ENCODE results near the gene ZNF365. TPM values are rescaled to one million over a fixed set of nuclear protein-coding genes. Genes with fewer than 3 reads are reported as not detected.

The ZNF365 gene
- total and polyA plus RNA-seq, 7 donors, result 0.06 to 0.19 (median 0.12) TPM; not detected in 3

DNA sequence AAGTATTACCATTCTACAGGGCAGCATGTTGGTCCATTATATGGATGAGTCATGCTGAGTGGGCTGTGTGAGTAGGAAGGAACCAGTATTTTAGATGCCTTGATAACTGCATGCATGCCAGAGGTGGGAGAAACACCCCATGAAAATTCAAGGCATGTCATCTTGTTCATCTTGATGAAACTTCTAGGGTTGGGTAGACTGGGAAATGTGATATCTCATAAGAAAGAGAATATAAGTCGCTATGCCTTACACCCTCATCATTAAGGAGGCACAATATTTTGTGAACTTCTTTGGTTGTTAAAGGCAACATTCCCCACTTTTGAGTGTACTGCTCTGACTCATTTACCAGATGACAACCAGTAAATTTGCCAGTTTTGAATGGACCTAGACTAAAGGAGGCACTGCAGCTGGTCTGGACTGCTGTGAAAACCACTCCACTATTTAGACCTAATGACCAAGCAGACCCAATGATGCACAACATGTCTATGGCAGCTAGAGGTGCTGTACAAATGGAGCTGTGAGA is 48.0 kb downstream of the ZNF365 start:
- H3K4me3 ChIP-seq, result no peak overlapping the region
- ATAC-seq (no peak), DNase-seq (no peak)
- H3K4me1 ChIP-seq, result no peaks in the 10 kb centered on the region
- intact Hi-C loops (cut with DNase I), result no loop called here
- H3K36me3 ChIP-seq (ENCODE audit: insufficient read depth in 1 of 2, low read depth in 1 of 2), result no peaks in the 10 kb centered on the region
- TF ChIP-seq, protein P1, sequence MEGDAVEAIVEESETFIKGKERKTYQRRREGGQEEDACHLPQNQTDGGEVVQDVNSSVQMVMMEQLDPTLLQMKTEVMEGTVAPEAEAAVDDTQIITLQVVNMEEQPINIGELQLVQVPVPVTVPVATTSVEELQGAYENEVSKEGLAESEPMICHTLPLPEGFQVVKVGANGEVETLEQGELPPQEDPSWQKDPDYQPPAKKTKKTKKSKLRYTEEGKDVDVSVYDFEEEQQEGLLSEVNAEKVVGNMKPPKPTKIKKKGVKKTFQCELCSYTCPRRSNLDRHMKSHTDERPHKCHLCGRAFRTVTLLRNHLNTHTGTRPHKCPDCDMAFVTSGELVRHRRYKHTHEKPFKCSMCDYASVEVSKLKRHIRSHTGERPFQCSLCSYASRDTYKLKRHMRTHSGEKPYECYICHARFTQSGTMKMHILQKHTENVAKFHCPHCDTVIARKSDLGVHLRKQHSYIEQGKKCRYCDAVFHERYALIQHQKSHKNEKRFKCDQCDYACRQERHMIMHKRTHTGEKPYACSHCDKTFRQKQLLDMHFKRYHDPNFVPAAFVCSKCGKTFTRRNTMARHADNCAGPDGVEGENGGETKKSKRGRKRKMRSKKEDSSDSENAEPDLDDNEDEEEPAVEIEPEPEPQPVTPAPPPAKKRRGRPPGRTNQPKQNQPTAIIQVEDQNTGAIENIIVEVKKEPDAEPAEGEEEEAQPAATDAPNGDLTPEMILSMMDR (IDR thresholded peaks at IDR 0.05), result no peak
- WGBS, 3 donors, result 0 to 50% (median 0%) methylated on average over 1 of the region's 1 CpG
- H3K27me3 ChIP-seq (ENCODE audit: insufficient read depth in 3 of 3, low read length in 2 of 3), result peaks cover 0 to 4% (median 0%) of the 10 kb centered on the region in 3 donors
- no peak overlapping the region for H3K27ac ChIP-seq
- no peaks in the 10 kb centered on the region for H3K9me3 ChIP-seq

DNA sequence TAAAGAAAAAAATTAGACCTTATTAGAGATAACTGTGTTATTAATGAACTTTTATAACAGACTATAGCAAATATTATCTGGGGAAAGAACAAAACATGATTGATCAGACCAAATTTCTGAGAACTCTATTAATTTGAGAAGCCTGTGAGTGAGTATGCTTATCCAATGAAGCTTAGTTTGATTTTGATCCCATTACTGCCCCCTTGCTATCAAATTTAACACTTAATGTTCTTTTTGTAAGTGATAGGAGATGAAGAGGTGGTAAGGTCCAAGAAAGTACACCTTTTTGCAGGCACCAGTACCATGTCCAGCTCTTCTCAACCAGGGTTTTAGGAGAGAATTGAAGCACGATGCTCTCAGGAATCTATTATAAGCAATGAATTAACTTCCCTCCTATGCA is 49.9 kb downstream of the ZNF365 start:
- intact Hi-C loops (cut with DNase I), result no loop called here
- Histone ChIP-seq H3K9me3 (no peaks in the 10 kb centered on the region), H3K27ac (no peak overlapping the region), H3K27me3 (ENCODE audit: insufficient read depth in 3 of 3, low read length in 2 of 3) (peaks cover 0 to 4% (median 0%) of the 10 kb centered on the region in 3 donors), H3K36me3 (ENCODE audit: insufficient read depth in 1 of 2, low read depth in 1 of 2) (no peaks in the 10 kb centered on the region), H3K4me3 (no peak overlapping the region), H3K4me1 (no peaks in the 10 kb centered on the region)
- ATAC-seq, result no peak
- TF ChIP-seq, protein P1 (IDR thresholded peaks at IDR 0.05), result no peak
- DNase-seq, result no peak
- 85 to 97% (median 95%) methylated on average over 1 of the region's 1 CpG for WGBS, 3 donors

DNA sequence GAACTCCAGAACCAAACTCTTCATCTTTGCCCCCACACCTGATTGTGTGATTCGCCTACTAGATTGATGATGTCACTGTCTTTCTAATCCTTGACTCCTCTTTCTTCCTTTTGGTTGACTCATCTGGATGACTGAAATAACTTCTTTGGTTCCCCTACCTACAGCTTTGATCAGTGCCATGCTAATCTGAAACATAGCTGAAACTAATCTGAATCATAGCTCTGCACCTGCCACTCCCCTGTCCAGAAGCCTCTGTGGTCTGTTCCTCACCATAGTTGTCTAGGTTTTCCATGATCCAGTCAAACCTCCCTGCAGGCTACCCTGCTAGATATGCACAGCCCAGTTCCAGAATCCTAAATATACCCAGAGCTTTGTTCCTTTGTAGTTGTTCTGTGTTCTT is 51.9 kb downstream of the ZNF365 start:
- no peaks in the 10 kb centered on the region for H3K9me3 ChIP-seq
- H3K27ac ChIP-seq, result no peak overlapping the region
- TF ChIP-seq, protein P1 (IDR thresholded peaks at IDR 0.05), result no peak
- no peak for DNase-seq
- ATAC-seq, result no peak
- H3K27me3 ChIP-seq (ENCODE audit: insufficient read depth in 3 of 3, low read length in 2 of 3), result peaks cover 0 to 4% (median 0%) of the 10 kb centered on the region in 3 donors
- H3K4me3 ChIP-seq, result no peak overlapping the region
- whole genome bisulfite sequencing, 3 donors, result 75 to 85% (median 83%) methylated on average over 1 of the region's 1 CpG
- no peaks in the 10 kb centered on the region for H3K4me1 ChIP-seq
- H3K36me3 ChIP-seq (ENCODE audit: insufficient read depth in 1 of 2, low read depth in 1 of 2), result no peaks in the 10 kb centered on the region
- intact Hi-C loops (cut with DNase I), result no loop called here

DNA sequence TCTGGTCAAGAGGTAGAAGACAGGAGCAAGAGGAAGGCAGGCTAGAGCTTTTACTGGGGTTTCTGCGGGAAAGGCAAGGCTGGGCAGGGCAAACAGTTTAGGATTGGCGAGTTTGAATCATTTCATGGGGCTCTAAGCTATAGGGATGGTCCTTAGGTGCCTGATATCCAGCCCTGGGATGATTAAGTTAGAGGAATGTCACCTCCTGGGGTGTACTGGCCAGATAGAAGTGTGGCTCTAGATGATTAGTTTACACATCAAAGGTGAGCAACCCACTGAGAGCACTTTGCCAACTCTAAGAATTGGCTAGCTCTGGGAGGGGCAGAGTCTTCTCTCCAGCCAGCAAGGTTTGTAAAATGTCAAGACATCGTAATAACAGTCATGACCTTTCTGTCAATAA is 52.4 kb downstream of the ZNF365 start:
- Histone ChIP-seq H3K4me1 (no peaks in the 10 kb centered on the region), H3K36me3 (ENCODE audit: insufficient read depth in 1 of 2, low read depth in 1 of 2) (no peaks in the 10 kb centered on the region), H3K27me3 (ENCODE audit: insufficient read depth in 3 of 3, low read length in 2 of 3) (peaks cover 0 to 4% (median 0%) of the 10 kb centered on the region in 3 donors), H3K4me3 (no peak overlapping the region), H3K27ac (no peak overlapping the region), H3K9me3 (no peaks in the 10 kb centered on the region)
- TF ChIP-seq, protein P1 (IDR thresholded peaks at IDR 0.05), result no peak
- DNase-seq (no peak), ATAC-seq (no peak)
- 61 to 67% (median 64%) methylated on average over 3 of the region's 3 CpGs for WGBS, 3 donors
- intact Hi-C loops (cut with DNase I), result no loop called here

DNA sequence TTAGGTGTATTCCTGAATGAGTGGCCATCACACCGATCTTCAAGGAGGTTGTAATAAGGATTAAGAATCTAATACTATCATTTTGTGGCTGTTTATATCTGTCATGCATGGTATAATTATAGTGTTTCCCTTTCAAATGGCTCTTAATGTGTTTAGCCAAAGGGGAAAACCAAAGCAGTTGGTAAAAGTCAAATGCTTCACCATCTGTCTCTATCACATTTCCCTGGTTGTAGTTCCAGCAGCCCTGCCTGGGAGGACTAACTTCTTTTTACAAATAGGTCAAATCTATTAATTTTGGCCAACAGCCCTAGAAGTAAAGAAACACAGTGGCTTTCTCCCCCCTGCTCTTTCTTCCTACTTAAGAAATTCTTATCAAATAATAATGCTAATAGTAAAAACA is 56.7 kb downstream of the ZNF365 start:
- Histone ChIP-seq H3K9me3 (no peaks in the 10 kb centered on the region), H3K27ac (no peak overlapping the region), H3K27me3 (ENCODE audit: insufficient read depth in 3 of 3, low read length in 2 of 3) (no peaks in the 10 kb centered on the region), H3K4me1 (no peaks in the 10 kb centered on the region), H3K36me3 (ENCODE audit: insufficient read depth in 1 of 2, low read depth in 1 of 2) (no peaks in the 10 kb centered on the region), H3K4me3 (no peak overlapping the region)
- intact Hi-C loops (cut with DNase I), result loop anchor here in 1 of 2 donors (10.0 kb wide), 1 partner anchor 384 kb away; the partner anchor contains the start of gene EGR2
- WGBS, 3 donors, result 28 to 84% (median 83%) methylated on average over 1 of the region's 1 CpG
- no peak for DNase-seq
- ATAC-seq, result no peak
- TF ChIP-seq, protein P1 (IDR thresholded peaks at IDR 0.05), result no peak
